ENCODE data around the gene RDH8. TPM values are rescaled to one million over a fixed set of nuclear protein-coding genes. Genes with fewer than 3 reads are reported as not detected.

Gene RDH8, protein sequence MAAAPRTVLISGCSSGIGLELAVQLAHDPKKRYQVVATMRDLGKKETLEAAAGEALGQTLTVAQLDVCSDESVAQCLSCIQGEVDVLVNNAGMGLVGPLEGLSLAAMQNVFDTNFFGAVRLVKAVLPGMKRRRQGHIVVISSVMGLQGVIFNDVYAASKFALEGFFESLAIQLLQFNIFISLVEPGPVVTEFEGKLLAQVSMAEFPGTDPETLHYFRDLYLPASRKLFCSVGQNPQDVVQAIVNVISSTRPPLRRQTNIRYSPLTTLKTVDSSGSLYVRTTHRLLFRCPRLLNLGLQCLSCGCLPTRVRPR
- total RNA-seq (2022) (not detected in 2 replicates), Bru-seq, nascent RNA (not detected), BruChase-seq, experiment 1, labeled RNA remaining after a 2-hour chase (not detected), BruChase-seq, experiment 2, labeled RNA remaining after a 6-hour chase (not detected)
- long read RNA-seq = 0 reads

DNA sequence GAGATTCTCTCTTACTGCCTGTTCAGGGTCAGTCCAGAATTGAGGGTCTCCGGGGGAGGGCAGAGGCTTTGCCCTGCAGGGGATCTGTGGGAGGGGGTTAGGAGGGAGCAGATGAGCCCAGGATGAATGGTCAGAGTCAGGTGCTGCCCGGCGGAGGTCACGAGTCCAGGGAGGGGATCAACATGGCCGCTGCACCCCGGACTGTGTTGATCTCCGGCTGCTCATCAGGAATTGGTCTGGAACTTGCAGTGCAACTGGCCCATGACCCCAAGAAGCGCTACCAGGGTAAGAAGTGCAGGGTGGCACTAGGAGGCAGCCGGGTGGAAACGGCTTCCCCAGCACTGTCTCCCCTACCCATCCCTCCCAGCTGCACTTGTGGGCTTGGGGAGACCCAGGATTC lies at the start of gene RDH8:
TSS of gene RDH8 (plus strand) at position 168 of the 400 bp plus-strand sequence. CDS start at position 183, 15 bp downstream.
- intact Hi-C loops (cut with micrococcal nuclease; ENCODE audit: unreplicated experiment) = no loop called here
- Histone ChIP-seq H3K27me3 (replicated peaks; ENCODE audit: control insufficient read depth, insufficient read depth, low read length) (no peaks in the 10 kb centered on the region; the same call in none of the 2 replicates), H3K9me3 (no peaks in the 10 kb centered on the region), H3K4me1 (0 out of 2 replicates have a peak, but pooled peaks cover 4% of the 10 kb centered on the region), H3K4me3 (ENCODE audit: low read depth, low read length) (no peak within 1 kb of the TSS), H3K36me3 (ENCODE audit: control insufficient read depth, insufficient read depth, low read length) (no peaks in the 10 kb centered on the region)
- CTCF ChIA-PET = no interaction called here
- POLR2A ChIA-PET = no interaction called here
- Mint-ChIP-seq H3K4me1 (ENCODE audit: low read depth, unreplicated experiment) (peaks cover 11% of the 10 kb centered on the region), H3K27ac (ENCODE audit: unreplicated experiment) (no peak within 1 kb of the TSS), H3K36me3 (ENCODE audit: insufficient read depth, unreplicated experiment) (peaks cover 7% of the 10 kb centered on the region), H3K4me3 (ENCODE audit: unreplicated experiment) (no peak within 1 kb of the TSS), H3K9me3 (ENCODE audit: unreplicated experiment) (no peaks in the 10 kb centered on the region), H3K27me3 (ENCODE audit: insufficient read depth, unreplicated experiment) (peaks cover 18% of the 10 kb centered on the region)
- TF ChIP-seq, protein P1, sequence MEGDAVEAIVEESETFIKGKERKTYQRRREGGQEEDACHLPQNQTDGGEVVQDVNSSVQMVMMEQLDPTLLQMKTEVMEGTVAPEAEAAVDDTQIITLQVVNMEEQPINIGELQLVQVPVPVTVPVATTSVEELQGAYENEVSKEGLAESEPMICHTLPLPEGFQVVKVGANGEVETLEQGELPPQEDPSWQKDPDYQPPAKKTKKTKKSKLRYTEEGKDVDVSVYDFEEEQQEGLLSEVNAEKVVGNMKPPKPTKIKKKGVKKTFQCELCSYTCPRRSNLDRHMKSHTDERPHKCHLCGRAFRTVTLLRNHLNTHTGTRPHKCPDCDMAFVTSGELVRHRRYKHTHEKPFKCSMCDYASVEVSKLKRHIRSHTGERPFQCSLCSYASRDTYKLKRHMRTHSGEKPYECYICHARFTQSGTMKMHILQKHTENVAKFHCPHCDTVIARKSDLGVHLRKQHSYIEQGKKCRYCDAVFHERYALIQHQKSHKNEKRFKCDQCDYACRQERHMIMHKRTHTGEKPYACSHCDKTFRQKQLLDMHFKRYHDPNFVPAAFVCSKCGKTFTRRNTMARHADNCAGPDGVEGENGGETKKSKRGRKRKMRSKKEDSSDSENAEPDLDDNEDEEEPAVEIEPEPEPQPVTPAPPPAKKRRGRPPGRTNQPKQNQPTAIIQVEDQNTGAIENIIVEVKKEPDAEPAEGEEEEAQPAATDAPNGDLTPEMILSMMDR (IDR thresholded peaks at IDR 0.05; ENCODE audit: insufficient read depth in 1 of 2, low read depth in 1 of 2, low read length in 1 of 2, severe bottlenecking in 1 of 2, unreplicated experiment in 1 of 2) = no peak
- BruUV-seq (replicated peaks) = no TSS peak
- no peak for DNase-seq

DNA sequence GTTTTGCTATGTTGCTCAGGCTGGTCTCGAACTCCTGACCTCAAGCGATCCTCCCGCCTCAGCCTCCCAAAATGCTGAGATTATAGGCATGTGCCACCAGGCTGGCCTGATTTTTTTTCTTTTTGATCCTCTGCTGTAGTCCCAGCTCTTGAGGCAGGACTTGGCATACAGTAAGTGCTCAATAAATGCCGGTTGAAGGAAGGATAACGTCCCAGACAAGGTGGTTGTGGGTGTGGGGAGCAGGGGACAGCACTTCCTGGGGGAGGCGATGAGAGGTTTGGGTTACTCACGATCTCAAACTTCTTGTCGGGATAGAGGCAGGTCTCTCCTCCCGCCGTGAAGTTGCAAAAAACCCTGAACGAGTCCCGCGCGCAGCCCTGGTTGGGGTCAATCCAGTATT lies 47.3 kb upstream of the RDH8 start:
- no TSS peak for BruUV-seq (replicated peaks)
- ChIA-PET POLR2A (no interaction called here), CTCF (no interaction called here)

DNA sequence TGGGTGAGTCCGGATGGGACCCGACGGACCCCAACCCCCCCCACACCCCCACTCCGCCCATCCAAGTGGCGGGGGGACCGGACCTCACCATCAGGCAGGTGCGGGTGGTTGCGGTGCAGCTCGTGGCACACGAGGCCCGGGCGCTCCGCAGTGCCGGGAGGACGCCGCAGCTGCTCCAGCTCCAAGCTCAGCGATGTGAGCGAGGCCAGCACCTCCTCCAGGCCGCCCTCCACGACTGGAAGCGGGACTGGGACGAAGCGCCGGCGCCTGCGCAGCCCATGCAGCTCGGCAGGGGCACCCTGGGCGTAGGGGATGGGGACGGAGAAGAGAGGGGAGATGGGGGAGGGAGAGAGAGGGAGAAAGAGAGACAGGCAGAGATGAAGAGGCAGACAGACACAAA lies 46.8 kb upstream of the RDH8 start:
- no peaks in the 10 kb centered on the region for H3K9me3 Mint-ChIP-seq (ENCODE audit: unreplicated experiment)
- no peaks in the 10 kb centered on the region for H3K36me3 Mint-ChIP-seq (ENCODE audit: insufficient read depth, unreplicated experiment)
- CTCF ChIA-PET = no interaction called here
- DNase-seq = no peak
- Histone ChIP-seq H3K27me3 (replicated peaks; ENCODE audit: control insufficient read depth, insufficient read depth, low read length) (no peaks in the 10 kb centered on the region; the same call in 1 of the 2 replicates), H3K4me3 (ENCODE audit: low read depth, low read length) (no peak overlapping the region), H3K4me1 (no peaks in the 10 kb centered on the region), H3K9me3 (no peaks in the 10 kb centered on the region), H3K36me3 (ENCODE audit: control insufficient read depth, insufficient read depth, low read length) (no peaks in the 10 kb centered on the region)
- no peak overlapping the region for H3K4me3 Mint-ChIP-seq (ENCODE audit: unreplicated experiment)
- POLR2A ChIA-PET = no interaction called here
- intact Hi-C loops (cut with micrococcal nuclease; ENCODE audit: unreplicated experiment) = no loop called here
- peaks cover 21% of the 10 kb centered on the region for H3K27me3 Mint-ChIP-seq (ENCODE audit: insufficient read depth, unreplicated experiment)
- no peak overlapping the region for H3K27ac Mint-ChIP-seq (ENCODE audit: unreplicated experiment)
- TF ChIP-seq, protein P1 (IDR thresholded peaks at IDR 0.05; ENCODE audit: insufficient read depth in 1 of 2, low read depth in 1 of 2, low read length in 1 of 2, severe bottlenecking in 1 of 2, unreplicated experiment in 1 of 2) = no peak
- no TSS peak for BruUV-seq (replicated peaks)
- H3K4me1 Mint-ChIP-seq (ENCODE audit: low read depth, unreplicated experiment) = no peaks in the 10 kb centered on the region

More for the DNA sequence above, 47.3 kb upstream of the RDH8 start:
- Mint-ChIP-seq H3K4me3 (ENCODE audit: unreplicated experiment) (no peak overlapping the region), H3K9me3 (ENCODE audit: unreplicated experiment) (no peaks in the 10 kb centered on the region), H3K4me1 (ENCODE audit: low read depth, unreplicated experiment) (no peaks in the 10 kb centered on the region), H3K27ac (ENCODE audit: unreplicated experiment) (no peak overlapping the region), H3K27me3 (ENCODE audit: insufficient read depth, unreplicated experiment) (peaks cover 21% of the 10 kb centered on the region), H3K36me3 (ENCODE audit: insufficient read depth, unreplicated experiment) (no peaks in the 10 kb centered on the region)
- H3K27me3 ChIP-seq (replicated peaks; ENCODE audit: control insufficient read depth, insufficient read depth, low read length) = no peaks in the 10 kb centered on the region; the same call in 1 of the 2 replicates
- intact Hi-C loops (cut with micrococcal nuclease; ENCODE audit: unreplicated experiment) = no loop called here
- no peak for DNase-seq
- no peak overlapping the region for H3K4me3 ChIP-seq (ENCODE audit: low read depth, low read length)
- TF ChIP-seq, protein P1 (IDR thresholded peaks at IDR 0.05; ENCODE audit: insufficient read depth in 1 of 2, low read depth in 1 of 2, low read length in 1 of 2, severe bottlenecking in 1 of 2, unreplicated experiment in 1 of 2) = no peak
- no peaks in the 10 kb centered on the region for H3K9me3 ChIP-seq
- no peaks in the 10 kb centered on the region for H3K36me3 ChIP-seq (ENCODE audit: control insufficient read depth, insufficient read depth, low read length)
- no peaks in the 10 kb centered on the region for H3K4me1 ChIP-seq
